Measurements from ENCODE around the gene PLCB1. TPM values are rescaled to one million over a fixed set of nuclear protein-coding genes. Genes with fewer than 3 reads are reported as not detected.

Gene PLCB1
- total RNA-seq, 1 experiment from 2014 or later, result 11.3 TPM

DNA sequence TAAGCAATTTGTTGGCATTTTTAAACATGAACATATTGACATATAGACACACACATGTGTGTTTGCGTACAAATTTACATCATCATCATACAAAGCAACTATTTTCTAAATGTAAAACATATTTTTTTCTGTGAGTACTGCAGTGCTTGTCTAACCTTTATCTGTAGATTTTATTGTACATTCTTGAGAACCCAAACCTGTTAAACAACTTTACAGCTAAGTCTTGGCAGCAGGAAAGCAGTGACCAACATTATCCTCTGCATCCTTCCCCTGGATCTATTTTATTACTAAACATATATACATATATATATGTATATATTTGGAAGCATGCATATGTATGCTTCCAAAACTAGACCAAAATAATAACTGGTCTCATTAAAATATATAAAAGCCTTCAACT, 10.4 kb upstream of the PLCB1 start:
- Mint-ChIP-seq H3K36me3 (no peaks in the 10 kb centered on the region), H3K9me3 (peaks cover under 1% of the 10 kb centered on the region; the same call in 1 of the 2 replicates), H3K4me1 (peaks cover 17% of the 10 kb centered on the region), H3K27ac (no peak overlapping the region), H3K4me3 (no peak overlapping the region), H3K27me3 (ENCODE audit: low read depth) (no peaks in the 10 kb centered on the region)
- TF ChIP-seq, protein P1, sequence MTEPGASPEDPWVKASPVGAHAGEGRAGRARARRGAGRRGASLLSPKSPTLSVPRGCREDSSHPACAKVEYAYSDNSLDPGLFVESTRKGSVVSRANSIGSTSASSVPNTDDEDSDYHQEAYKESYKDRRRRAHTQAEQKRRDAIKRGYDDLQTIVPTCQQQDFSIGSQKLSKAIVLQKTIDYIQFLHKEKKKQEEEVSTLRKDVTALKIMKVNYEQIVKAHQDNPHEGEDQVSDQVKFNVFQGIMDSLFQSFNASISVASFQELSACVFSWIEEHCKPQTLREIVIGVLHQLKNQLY (CRISPR knock-in tag; IDR thresholded peaks at IDR 0.05), result no peak
- no peak for TF ChIP-seq CBFB (CRISPR knock-in tag; IDR thresholded peaks at IDR 0.05; ENCODE audit: low read depth)
- TF ChIP-seq, protein P2, sequence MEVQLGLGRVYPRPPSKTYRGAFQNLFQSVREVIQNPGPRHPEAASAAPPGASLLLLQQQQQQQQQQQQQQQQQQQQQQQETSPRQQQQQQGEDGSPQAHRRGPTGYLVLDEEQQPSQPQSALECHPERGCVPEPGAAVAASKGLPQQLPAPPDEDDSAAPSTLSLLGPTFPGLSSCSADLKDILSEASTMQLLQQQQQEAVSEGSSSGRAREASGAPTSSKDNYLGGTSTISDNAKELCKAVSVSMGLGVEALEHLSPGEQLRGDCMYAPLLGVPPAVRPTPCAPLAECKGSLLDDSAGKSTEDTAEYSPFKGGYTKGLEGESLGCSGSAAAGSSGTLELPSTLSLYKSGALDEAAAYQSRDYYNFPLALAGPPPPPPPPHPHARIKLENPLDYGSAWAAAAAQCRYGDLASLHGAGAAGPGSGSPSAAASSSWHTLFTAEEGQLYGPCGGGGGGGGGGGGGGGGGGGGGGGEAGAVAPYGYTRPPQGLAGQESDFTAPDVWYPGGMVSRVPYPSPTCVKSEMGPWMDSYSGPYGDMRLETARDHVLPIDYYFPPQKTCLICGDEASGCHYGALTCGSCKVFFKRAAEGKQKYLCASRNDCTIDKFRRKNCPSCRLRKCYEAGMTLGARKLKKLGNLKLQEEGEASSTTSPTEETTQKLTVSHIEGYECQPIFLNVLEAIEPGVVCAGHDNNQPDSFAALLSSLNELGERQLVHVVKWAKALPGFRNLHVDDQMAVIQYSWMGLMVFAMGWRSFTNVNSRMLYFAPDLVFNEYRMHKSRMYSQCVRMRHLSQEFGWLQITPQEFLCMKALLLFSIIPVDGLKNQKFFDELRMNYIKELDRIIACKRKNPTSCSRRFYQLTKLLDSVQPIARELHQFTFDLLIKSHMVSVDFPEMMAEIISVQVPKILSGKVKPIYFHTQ (CRISPR knock-in tag; IDR thresholded peaks at IDR 0.05), result no peak
- TF ChIP-seq, protein P3, sequence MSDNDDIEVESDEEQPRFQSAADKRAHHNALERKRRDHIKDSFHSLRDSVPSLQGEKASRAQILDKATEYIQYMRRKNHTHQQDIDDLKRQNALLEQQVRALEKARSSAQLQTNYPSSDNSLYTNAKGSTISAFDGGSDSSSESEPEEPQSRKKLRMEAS (CRISPR knock-in tag; IDR thresholded peaks at IDR 0.05), result no peak
- TF ChIP-seq ZBTB21 (CRISPR knock-in tag; IDR thresholded peaks at IDR 0.05; ENCODE audit: borderline replicate concordance), result no peak
- TF ChIP-seq RORB (CRISPR knock-in tag; IDR thresholded peaks at IDR 0.05), result no peak
- TF ChIP-seq, protein P4, sequence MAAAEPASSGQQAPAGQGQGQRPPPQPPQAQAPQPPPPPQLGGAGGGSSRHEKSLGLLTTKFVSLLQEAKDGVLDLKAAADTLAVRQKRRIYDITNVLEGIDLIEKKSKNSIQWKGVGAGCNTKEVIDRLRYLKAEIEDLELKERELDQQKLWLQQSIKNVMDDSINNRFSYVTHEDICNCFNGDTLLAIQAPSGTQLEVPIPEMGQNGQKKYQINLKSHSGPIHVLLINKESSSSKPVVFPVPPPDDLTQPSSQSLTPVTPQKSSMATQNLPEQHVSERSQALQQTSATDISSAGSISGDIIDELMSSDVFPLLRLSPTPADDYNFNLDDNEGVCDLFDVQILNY (CRISPR knock-in tag; IDR thresholded peaks at IDR 0.05), result no peak
- TF ChIP-seq, protein P5, sequence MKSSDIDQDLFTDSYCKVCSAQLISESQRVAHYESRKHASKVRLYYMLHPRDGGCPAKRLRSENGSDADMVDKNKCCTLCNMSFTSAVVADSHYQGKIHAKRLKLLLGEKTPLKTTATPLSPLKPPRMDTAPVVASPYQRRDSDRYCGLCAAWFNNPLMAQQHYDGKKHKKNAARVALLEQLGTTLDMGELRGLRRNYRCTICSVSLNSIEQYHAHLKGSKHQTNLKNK (CRISPR knock-in tag; IDR thresholded peaks at IDR 0.05), result no peak
- no peak for ATAC-seq
- no peak for DNase-seq (ENCODE audit: low spot score)
- POLR2A ChIA-PET, result no interaction called here
- CTCF ChIA-PET, result interaction anchor here (1.1 to 1.2 kb wide), 2 partner anchors 10 to 78 kb away, joined by 3 to 4 read pairs; partner anchors contain the start of gene PLCB1

DNA sequence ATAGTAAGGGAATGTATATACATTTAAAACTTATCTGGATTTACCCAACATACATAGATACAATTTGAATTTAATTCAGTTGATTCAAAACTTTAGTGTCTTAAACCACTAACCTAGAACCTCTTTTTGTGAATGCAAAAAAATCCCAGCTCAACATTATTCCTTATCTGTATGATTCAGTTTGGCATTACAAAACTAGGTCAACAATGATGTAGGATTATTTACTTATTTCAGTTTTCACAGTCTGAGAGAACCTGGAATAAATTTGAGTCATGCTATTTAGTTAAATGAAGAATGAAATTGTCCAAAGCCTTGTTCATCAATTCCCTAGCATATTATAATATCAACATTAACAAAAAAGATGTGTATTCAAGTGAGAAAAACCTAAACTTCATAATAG, 7.4 kb upstream of the PLCB1 start:
- POLR2A ChIA-PET, result no interaction called here
- Mint-ChIP-seq H3K27ac (no peak overlapping the region), H3K36me3 (no peaks in the 10 kb centered on the region), H3K4me3 (no peak overlapping the region), H3K9me3 (no peaks in the 10 kb centered on the region; the same call in 1 of the 2 replicates), H3K27me3 (ENCODE audit: low read depth) (peaks cover 1% of the 10 kb centered on the region; the same call in 1 of the 2 replicates), H3K4me1 (peaks cover 40% of the 10 kb centered on the region)
- no peak for ATAC-seq
- TF ChIP-seq, protein P6, sequence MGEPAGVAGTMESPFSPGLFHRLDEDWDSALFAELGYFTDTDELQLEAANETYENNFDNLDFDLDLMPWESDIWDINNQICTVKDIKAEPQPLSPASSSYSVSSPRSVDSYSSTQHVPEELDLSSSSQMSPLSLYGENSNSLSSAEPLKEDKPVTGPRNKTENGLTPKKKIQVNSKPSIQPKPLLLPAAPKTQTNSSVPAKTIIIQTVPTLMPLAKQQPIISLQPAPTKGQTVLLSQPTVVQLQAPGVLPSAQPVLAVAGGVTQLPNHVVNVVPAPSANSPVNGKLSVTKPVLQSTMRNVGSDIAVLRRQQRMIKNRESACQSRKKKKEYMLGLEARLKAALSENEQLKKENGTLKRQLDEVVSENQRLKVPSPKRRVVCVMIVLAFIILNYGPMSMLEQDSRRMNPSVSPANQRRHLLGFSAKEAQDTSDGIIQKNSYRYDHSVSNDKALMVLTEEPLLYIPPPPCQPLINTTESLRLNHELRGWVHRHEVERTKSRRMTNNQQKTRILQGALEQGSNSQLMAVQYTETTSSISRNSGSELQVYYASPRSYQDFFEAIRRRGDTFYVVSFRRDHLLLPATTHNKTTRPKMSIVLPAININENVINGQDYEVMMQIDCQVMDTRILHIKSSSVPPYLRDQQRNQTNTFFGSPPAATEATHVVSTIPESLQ (CRISPR knock-in tag; IDR thresholded peaks at IDR 0.05), result no peak
- peak; percentile 67 for TF ChIP-seq GABPB1 (CRISPR knock-in tag; IDR thresholded peaks at IDR 0.05)
- DNase-seq (ENCODE audit: low spot score), result no peak
- CTCF ChIA-PET, result no interaction called here

DNA sequence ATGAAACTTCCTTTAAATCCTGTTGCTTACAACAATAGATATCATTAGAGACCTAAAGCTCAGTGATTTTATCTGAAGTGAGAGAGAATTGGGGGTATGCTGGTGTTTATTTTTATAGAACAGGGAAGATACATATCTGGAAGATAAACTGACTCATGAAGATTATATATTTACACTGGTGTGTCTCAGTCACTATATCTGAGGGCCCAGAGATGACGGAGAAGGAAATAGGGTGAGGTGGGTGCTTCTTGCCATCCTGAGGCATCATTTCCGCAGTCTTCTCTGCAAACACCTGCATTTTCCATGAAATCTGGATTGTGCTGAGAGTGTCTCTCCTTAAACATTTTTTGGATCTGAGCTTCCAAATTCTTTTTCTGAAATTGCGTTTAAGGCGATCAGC, 5.9 kb upstream of the PLCB1 start:
- ATAC-seq (no peak), DNase-seq (ENCODE audit: low spot score) (no peak)
- no peak overlapping the region for H3K27ac Mint-ChIP-seq
- ChIA-PET CTCF (interaction anchor here (0.7 to 1.3 kb wide), 2 partner anchors 9 to 10 kb away, joined by 3 read pairs; no protein-coding TSS in a partner anchor), POLR2A (interaction anchor here (0.9 kb wide), 1 partner anchor 8 kb away, joined by 5 read pairs; no protein-coding TSS in a partner anchor)
- H3K4me3 Mint-ChIP-seq, result no peak overlapping the region
- H3K4me1 Mint-ChIP-seq, result peaks cover 47% of the 10 kb centered on the region
- no peaks in the 10 kb centered on the region for H3K36me3 Mint-ChIP-seq
- no peaks in the 10 kb centered on the region; the same call in 1 of the 2 replicates for H3K9me3 Mint-ChIP-seq
- peaks cover 14% of the 10 kb centered on the region for H3K27me3 Mint-ChIP-seq (ENCODE audit: low read depth)
- TF ChIP-seq MYBL2 (CRISPR knock-in tag; IDR thresholded peaks at IDR 0.05) (no peak), ZNF232 (CRISPR knock-in tag; IDR thresholded peaks at IDR 0.05) (no peak), NFE2L1 (CRISPR knock-in tag; IDR thresholded peaks at IDR 0.05) (no peak), ETV6 (CRISPR knock-in tag; IDR thresholded peaks at IDR 0.05) (no peak), GABPB1 (CRISPR knock-in tag; IDR thresholded peaks at IDR 0.05) (no peak), ZNF671 (CRISPR knock-in tag; IDR thresholded peaks at IDR 0.05) (no peak), GRHL2 (CRISPR knock-in tag; IDR thresholded peaks at IDR 0.05; ENCODE audit: insufficient replicate concordance, severe bottlenecking) (no peak), NR3C1 (CRISPR knock-in tag; conservative IDR thresholded peaks at IDR 0.05; ENCODE audit: low read depth) (no peak)
- TF ChIP-seq, protein P7, sequence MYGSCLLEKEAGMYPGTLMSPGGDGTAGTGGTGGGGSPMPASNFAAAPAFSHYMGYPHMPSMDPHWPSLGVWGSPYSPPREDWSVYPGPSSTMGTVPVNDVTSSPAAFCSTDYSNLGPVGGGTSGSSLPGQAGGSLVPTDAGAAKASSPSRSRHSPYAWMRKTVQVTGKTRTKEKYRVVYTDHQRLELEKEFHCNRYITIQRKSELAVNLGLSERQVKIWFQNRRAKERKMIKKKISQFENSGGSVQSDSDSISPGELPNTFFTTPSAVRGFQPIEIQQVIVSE (CRISPR knock-in tag; IDR thresholded peaks at IDR 0.05; ENCODE audit: borderline replicate concordance), result no peak
- TF ChIP-seq, protein P1 (CRISPR knock-in tag; IDR thresholded peaks at IDR 0.05), result no peak
- TF ChIP-seq, protein P2 (CRISPR knock-in tag; IDR thresholded peaks at IDR 0.05), result no peak

Measured in WTC11 (cell line).